ENCODE results near the gene SH3GLB2. TPM values are rescaled to one million over a fixed set of nuclear protein-coding genes. Genes with fewer than 3 reads are reported as not detected.

The SH3GLB2 gene
- polyA plus RNA-seq, 2 of the 4 experiments (the other 2 are of a cell fraction), result 28.3 to 42.6 TPM

GRCh38 chr9:129073404-129073803, 45.3 kb upstream of the SH3GLB2 start:
- no peak for FAIRE-seq
- Histone ChIP-seq H3K27ac (no peak overlapping the region), H3K9me3 (no peaks in the 10 kb centered on the region), H3K4me3 (no peak overlapping the region), H3K4me2 (no peak overlapping the region), H3K4me1 (peaks cover 4% of the 10 kb centered on the region; the same call in 2 of the 3 replicates)
- CTCF ChIA-PET, result interaction anchor here (0.6 to 1.8 kb wide), 7 partner anchors 10 to 67 kb away, joined by 3 to 6 read pairs (median 3); partner anchors contain the start of gene SH3GLB2
- DNase-seq (ENCODE audit: low read depth in 1 of 2, low spot score in 1 of 2), result no peak
- no peak for TF ChIP-seq HOXB13 (CRISPR knock-in tag; IDR thresholded peaks at IDR 0.05; ENCODE audit: low read depth)
- no peak for TF ChIP-seq PHF8 (IDR thresholded peaks at IDR 0.05; ENCODE audit: borderline replicate concordance, low read depth)
- no peak for TF ChIP-seq HDAC2 (IDR thresholded peaks at IDR 0.05)
- TF ChIP-seq FOXS1 (CRISPR knock-in tag; IDR thresholded peaks at IDR 0.05), result no peak
- TF ChIP-seq ESRRA (IDR thresholded peaks at IDR 0.05; ENCODE audit: borderline replicate concordance, low read length), result no peak
- TF ChIP-seq POLR2AphosphoS2 (conservative IDR thresholded peaks at IDR 0.05; ENCODE audit: low read length), result no peak
- TF ChIP-seq ZNF302 (CRISPR knock-in tag; IDR thresholded peaks at IDR 0.05), result no peak
- TF ChIP-seq CHD4 (IDR thresholded peaks at IDR 0.05; ENCODE audit: borderline replicate concordance), result no peak
- TF ChIP-seq TFCP2L1 (CRISPR knock-in tag; IDR thresholded peaks at IDR 0.05), result no peak
- no peak for TF ChIP-seq CBX8 (IDR thresholded peaks at IDR 0.05)
- no peak for TF ChIP-seq JUNB (IDR thresholded peaks at IDR 0.05)
- POLR2A ChIA-PET, result no interaction called here
- ATAC-seq, result no peak
- 86% methylated on average over 8 of the region's 8 CpGs for WGBS (ENCODE audit: missing lambda C conversion rate)

- no peak overlapping the region for H3K27ac ChIP-seq
- no peak for FAIRE-seq
- WGBS (ENCODE audit: missing lambda C conversion rate), result 84% methylated on average over 5 of the region's 9 CpGs
Observed at GRCh38 chr9:129072171-129072570, 44.0 kb upstream of the SH3GLB2 start.

More at GRCh38 chr9:129072171-129072570, 44.0 kb upstream of the SH3GLB2 start:
- ATAC-seq, result no peak
- ChIA-PET CTCF (interaction anchor here (0.6 kb wide), 1 partner anchor 1781 kb away, joined by 5 read pairs; no protein-coding TSS in a partner anchor), POLR2A (no interaction called here)
- TF ChIP-seq POLR2AphosphoS2 (conservative IDR thresholded peaks at IDR 0.05; ENCODE audit: low read length), result no peak
- no peak for TF ChIP-seq MYC (IDR thresholded peaks at IDR 0.05; ENCODE audit: borderline replicate concordance, low read length)
- no peak for TF ChIP-seq BCL3 (IDR thresholded peaks at IDR 0.05)
- no peak for TF ChIP-seq CEBPB (IDR thresholded peaks at IDR 0.05)
- TF ChIP-seq HDAC2 (IDR thresholded peaks at IDR 0.05), result no peak
- no peak for TF ChIP-seq RNF2 (IDR thresholded peaks at IDR 0.05; ENCODE audit: borderline replicate concordance, low read depth)
- TF ChIP-seq FOSB (CRISPR knock-in tag; IDR thresholded peaks at IDR 0.05), result no peak
- TF ChIP-seq CBX2 (IDR thresholded peaks at IDR 0.05; ENCODE audit: borderline replicate concordance, low read depth), result no peak
- no peak for TF ChIP-seq CTCF (IDR thresholded peaks at IDR 0.05)
- no peak for TF ChIP-seq CHD2 (IDR thresholded peaks at IDR 0.05; ENCODE audit: low read length, partially characterized antibody)
- no peak for TF ChIP-seq EHMT2 (IDR thresholded peaks at IDR 0.05; ENCODE audit: low read depth)
- no peak for TF ChIP-seq TFCP2L1 (CRISPR knock-in tag; IDR thresholded peaks at IDR 0.05)
- TF ChIP-seq HMGXB4 (CRISPR knock-in tag; IDR thresholded peaks at IDR 0.05; ENCODE audit: borderline replicate concordance), result no peak
- TF ChIP-seq KDM5A (IDR thresholded peaks at IDR 0.05), result no peak
- no peak for TF ChIP-seq SREBF2 (IDR thresholded peaks at IDR 0.05)
- TF ChIP-seq JUNB (IDR thresholded peaks at IDR 0.05), result no peak
- no peak for TF ChIP-seq SMC3 (IDR thresholded peaks at IDR 0.05)
- TF ChIP-seq ESRRA (IDR thresholded peaks at IDR 0.05; ENCODE audit: borderline replicate concordance, low read length), result no peak
- H3K4me1 ChIP-seq, result peaks cover 2% of the 10 kb centered on the region; the same call in 2 of the 3 replicates
- H3K4me3 ChIP-seq, result no peak overlapping the region
- H3K4me2 ChIP-seq, result no peak overlapping the region
- H3K9me3 ChIP-seq, result no peaks in the 10 kb centered on the region
- no peak for DNase-seq (ENCODE audit: low read depth in 1 of 2, low spot score in 1 of 2)
